Loucy (cell line): ENCODE data around the gene PPP2R5C.

Source experiments
- H2AFZ ChIP-seq: fragments of 200-600 bp; sonication (generic); 2 replicates; pipeline ENCODE4 v1.6.0; 2016; ENCODE audit warnings: antibody characterized with exemption, mild to moderate bottlenecking, low read length, moderate library complexity
- H3F3A ChIP-seq: fragments of 200-600 bp; 2 replicates; pipeline ENCODE4 v1.6.0; 2016; ENCODE audit warnings: antibody characterized with exemption, low read depth, mild to moderate bottlenecking
- H3K27me3 ChIP-seq: fragments of 200-600 bp; sonication (generic); 2 replicates; pipeline ENCODE4 v1.6.1; 2014; ENCODE audit warnings: low read length, mild to moderate bottlenecking; ENCODE audit not compliant: insufficient read depth, poor library complexity, severe bottlenecking
- H3K36me3 ChIP-seq: fragments of 200-600 bp; sonication (generic); 2 replicates; pipeline ENCODE4 v1.6.1; 2016; ENCODE audit warnings: low read length; ENCODE audit not compliant: insufficient read depth
- H3K4me1 ChIP-seq: fragments of 200-600 bp; sonication (generic); 2 replicates; pipeline ENCODE4 v1.5.1; 2014; ENCODE audit warnings: low read length, mild to moderate bottlenecking; ENCODE audit not compliant: insufficient read depth, poor library complexity, severe bottlenecking
- H3K4me2 ChIP-seq: fragments of 200-600 bp; sonication (generic); 2 replicates; pipeline ENCODE4 v1.6.0; 2014; ENCODE audit warnings: antibody characterized with exemption, low read length, low read depth, mild to moderate bottlenecking; ENCODE audit not compliant: poor library complexity, severe bottlenecking
- H3K4me3 ChIP-seq: fragments of 200-600 bp; sonication (generic); 2 replicates; pipeline ENCODE4 v1.5.1; 2014; ENCODE audit warnings: low read length, mild to moderate bottlenecking, mixed read lengths; ENCODE audit not compliant: poor library complexity, severe bottlenecking
- H3K79me2 ChIP-seq: fragments of 200-600 bp; sonication (generic); 2 replicates; pipeline ENCODE4 v1.6.1; 2014; ENCODE audit warnings: low read length; ENCODE audit not compliant: insufficient read depth
- H3K9ac ChIP-seq: fragments of 200-600 bp; sonication (generic); 2 replicates; pipeline ENCODE4 v1.6.0; 2014; ENCODE audit warnings: mild to moderate bottlenecking, low read depth, low read length, moderate library complexity; ENCODE audit not compliant: poor library complexity, severe bottlenecking
- H3K9me2 ChIP-seq: fragments of 200-600 bp; sonication (generic); replicated peaks from 2 replicates; pipeline ENCODE4 v1.6.1; 2016; ENCODE audit warnings: low read depth, low read length, mixed read lengths
- H3K9me3 ChIP-seq: fragments of 200-600 bp; sonication (generic); 2 replicates; pipeline ENCODE4 v1.6.1; 2014; ENCODE audit warnings: mild to moderate bottlenecking, antibody characterized with exemption, low read length, low read depth; ENCODE audit not compliant: insufficient read depth
- H4K20me1 ChIP-seq: fragments of 200-600 bp; sonication (generic); 2 replicates; pipeline ENCODE4 v1.6.0; 2014; ENCODE audit warnings: antibody characterized with exemption, low read length, mild to moderate bottlenecking; ENCODE audit not compliant: insufficient read depth, poor library complexity, severe bottlenecking
- EZH2phosphoT487 ChIP-seq: fragments of 200-600 bp; IDR thresholded peaks from 2 replicates; pipeline ENCODE4 v1.6.1; 2018; ENCODE audit warnings: antibody characterized with exemption, mild to moderate bottlenecking, moderate library complexity, borderline replicate concordance
- TF ChIP-seq, protein P1 (sequence below): fragments of 200-600 bp; sonication (generic); conservative IDR thresholded peaks from 2 replicates; pipeline ENCODE4 v1.5.1; 2014; ENCODE audit warnings: mild to moderate bottlenecking, antibody characterized with exemption, low read length

Gene PPP2R5C

DNA sequence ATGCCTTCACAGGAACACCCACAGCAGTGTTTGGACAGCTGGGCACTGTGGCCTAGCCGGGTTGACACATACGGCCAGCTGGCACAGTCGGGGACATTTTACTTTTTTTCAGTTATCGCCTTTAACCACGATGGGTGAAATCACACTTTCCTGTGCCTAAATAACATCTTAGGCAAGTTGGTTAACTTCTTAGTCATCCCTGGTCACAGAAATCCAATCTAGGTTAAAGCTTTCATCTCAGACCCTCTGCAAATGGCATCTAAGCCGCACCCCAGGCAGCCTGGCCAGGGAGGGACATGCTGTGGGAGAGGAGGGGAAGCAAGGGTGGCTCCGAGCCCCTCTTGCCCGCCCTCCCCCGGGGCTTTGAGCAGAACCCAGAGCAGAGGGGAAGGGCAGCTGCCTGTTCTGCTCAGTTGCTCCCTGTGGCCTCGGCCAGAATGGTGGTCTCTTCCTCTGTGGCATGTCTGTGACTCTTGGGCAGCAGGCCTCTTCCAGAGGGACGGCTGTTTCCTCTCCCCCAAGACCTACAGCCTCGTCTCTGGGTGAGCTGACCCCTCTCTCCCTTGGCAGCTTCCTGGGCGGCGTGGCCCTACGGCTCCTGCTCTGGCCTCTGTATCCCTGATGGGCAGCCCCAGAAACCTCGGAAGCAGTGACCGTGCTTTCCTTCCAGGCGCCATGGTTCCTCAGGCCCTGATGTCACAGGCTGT lies 117.5 kb downstream of the PPP2R5C start:
- Histone ChIP-seq H2AFZ (no peak overlapping the region), H3K79me2 (peaks cover 78% of the 10 kb centered on the region), H3K36me3 (peaks cover 55% of the 10 kb centered on the region; the same call in 1 of the 2 replicates), H4K20me1 (peaks cover 58% of the 10 kb centered on the region), H3K9me3 (no peaks in the 10 kb centered on the region), H3K4me3 (no peak overlapping the region), H3K4me1 (peaks cover 42% of the 10 kb centered on the region), H3K9me2 (no peaks in the 10 kb centered on the region), H3K27me3 (no peaks in the 10 kb centered on the region), H3F3A (peaks cover 11% of the 10 kb centered on the region), H3K9ac (no peak overlapping the region), H3K4me2 (no peak overlapping the region)
- no peak for TF ChIP-seq EZH2phosphoT487
- TF ChIP-seq, protein P1, sequence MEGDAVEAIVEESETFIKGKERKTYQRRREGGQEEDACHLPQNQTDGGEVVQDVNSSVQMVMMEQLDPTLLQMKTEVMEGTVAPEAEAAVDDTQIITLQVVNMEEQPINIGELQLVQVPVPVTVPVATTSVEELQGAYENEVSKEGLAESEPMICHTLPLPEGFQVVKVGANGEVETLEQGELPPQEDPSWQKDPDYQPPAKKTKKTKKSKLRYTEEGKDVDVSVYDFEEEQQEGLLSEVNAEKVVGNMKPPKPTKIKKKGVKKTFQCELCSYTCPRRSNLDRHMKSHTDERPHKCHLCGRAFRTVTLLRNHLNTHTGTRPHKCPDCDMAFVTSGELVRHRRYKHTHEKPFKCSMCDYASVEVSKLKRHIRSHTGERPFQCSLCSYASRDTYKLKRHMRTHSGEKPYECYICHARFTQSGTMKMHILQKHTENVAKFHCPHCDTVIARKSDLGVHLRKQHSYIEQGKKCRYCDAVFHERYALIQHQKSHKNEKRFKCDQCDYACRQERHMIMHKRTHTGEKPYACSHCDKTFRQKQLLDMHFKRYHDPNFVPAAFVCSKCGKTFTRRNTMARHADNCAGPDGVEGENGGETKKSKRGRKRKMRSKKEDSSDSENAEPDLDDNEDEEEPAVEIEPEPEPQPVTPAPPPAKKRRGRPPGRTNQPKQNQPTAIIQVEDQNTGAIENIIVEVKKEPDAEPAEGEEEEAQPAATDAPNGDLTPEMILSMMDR, result no peak

DNA sequence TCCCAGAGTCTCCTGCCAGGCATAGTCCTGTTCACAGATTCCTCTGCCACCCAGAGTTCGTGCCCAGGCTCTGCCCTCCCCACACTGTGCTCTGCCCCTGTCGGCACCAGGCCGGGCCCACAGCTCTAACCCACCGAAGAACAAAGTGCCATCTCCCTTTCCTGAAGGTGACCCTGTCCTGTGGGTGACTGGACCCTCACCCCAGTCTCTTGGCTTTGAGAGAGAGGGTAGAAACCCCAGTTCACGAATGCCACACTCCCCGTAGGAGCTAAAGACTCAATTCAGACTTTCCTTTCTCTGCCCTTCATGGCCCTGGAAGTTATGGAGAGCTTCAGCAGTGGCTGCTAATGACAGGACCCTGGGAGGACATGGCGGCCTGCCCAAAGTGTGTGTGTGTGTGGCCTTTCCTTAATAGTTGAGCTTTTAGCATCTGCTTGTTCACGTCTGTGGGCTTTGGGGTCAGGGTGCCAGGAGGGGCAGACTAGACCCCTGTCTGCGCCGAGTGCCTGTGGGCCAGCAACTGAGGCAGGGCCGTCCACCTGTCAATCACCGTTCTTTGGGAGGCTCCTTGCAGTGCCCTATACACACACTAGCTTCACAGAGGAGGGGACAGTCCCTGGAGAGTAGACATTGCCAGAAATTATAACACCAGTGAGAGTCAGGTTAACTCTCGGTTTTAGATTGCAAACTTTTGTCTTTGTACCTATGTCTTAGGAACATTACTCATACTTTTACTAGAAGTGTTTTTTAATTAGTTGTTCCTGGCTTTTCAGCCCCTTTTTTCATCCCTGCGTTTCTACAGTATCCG lies 118.2 kb downstream of the PPP2R5C start:
- Histone ChIP-seq H3K27me3 (no peaks in the 10 kb centered on the region), H3K9ac (no peak overlapping the region)

DNA sequence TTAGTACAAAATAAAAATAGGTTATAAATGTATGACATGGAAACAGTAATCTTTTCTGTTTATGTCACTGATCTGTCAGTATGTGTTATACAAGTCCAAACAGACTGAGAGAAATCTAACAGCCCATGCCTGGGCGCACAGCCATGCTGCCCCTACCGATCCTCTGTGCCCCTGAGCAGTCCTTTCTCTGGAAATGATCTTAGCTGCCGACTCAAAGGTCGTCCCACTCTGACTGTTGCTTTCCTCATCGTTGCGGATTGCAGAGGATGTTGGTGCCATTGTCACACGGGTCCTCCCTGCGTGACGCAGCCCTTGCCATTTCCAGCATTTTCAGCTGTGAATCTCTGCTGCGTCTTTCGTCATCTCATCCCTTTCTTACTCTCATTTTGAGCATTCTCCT lies 119.9 kb downstream of the PPP2R5C start:
- no peak overlapping the region for H2AFZ ChIP-seq
- H3K4me3 ChIP-seq, result no peak overlapping the region
- peaks cover 59% of the 10 kb centered on the region for H3K79me2 ChIP-seq
- H4K20me1 ChIP-seq, result peaks cover 37% of the 10 kb centered on the region
- H3K4me1 ChIP-seq, result peaks cover 21% of the 10 kb centered on the region
- no peak for TF ChIP-seq EZH2phosphoT487
- TF ChIP-seq, protein P1, result no peak
- H3K4me2 ChIP-seq, result no peak overlapping the region
- H3K9me2 ChIP-seq, result no peaks in the 10 kb centered on the region
- H3K27me3 ChIP-seq, result no peaks in the 10 kb centered on the region
- no peaks in the 10 kb centered on the region for H3K9me3 ChIP-seq
- H3K9ac ChIP-seq, result no peak overlapping the region
- H3K36me3 ChIP-seq, result peaks cover 79% of the 10 kb centered on the region; the same call in 1 of the 2 replicates
- H3F3A ChIP-seq, result peaks cover under 1% of the 10 kb centered on the region; the same call in 1 of the 2 replicates

More for the DNA sequence above, 118.2 kb downstream of the PPP2R5C start:
- Histone ChIP-seq H3K4me1 (peaks cover 38% of the 10 kb centered on the region), H3F3A (peaks cover 11% of the 10 kb centered on the region), H4K20me1 (peaks cover 53% of the 10 kb centered on the region), H3K9me2 (no peaks in the 10 kb centered on the region), H3K9me3 (no peaks in the 10 kb centered on the region), H3K79me2 (peaks cover 71% of the 10 kb centered on the region), H2AFZ (no peak overlapping the region), H3K4me2 (no peak overlapping the region), H3K4me3 (no peak overlapping the region), H3K36me3 (peaks cover 63% of the 10 kb centered on the region; the same call in 1 of the 2 replicates)
- TF ChIP-seq, protein P1, result no peak
- no peak for TF ChIP-seq EZH2phosphoT487
